K562 (cell line): ENCODE data around the gene MEAF6. TPM values are rescaled to one million over a fixed set of nuclear protein-coding genes. Genes with fewer than 3 reads are reported as not detected.

Experiments used
- BMI1 ChIP-seq: fragments of 150-350 bp; IDR thresholded peaks from 2 replicates; pipeline ENCODE4 v1.6.1; 2014; ENCODE audit warnings: low read length
- CBX3 ChIP-seq, 2 experiments: IDR thresholded peaks; 1 replicate in 1 of 2; 2 replicates in 1 of 2; pipeline ENCODE4 v1.6.1; 2012; ENCODE audit warnings: inconsistent platforms in 2 of 2, low read length in 2 of 2, borderline replicate concordance in 1 of 2, control low read depth in 1 of 2
- CUX1 ChIP-seq: fragments of 200-800 bp; sonication (Bioruptor generic); IDR thresholded peaks from 2 replicates; pipeline ENCODE4 v1.6.1; 2016; ENCODE audit warnings: missing genetic modification characterization, missing compliant biosample characterization
- ESRRA ChIP-seq: fragments of 450-650 bp; IDR thresholded peaks from 2 replicates; pipeline ENCODE4 v1.6.1; 2014; ENCODE audit warnings: low read depth, mild to moderate bottlenecking, moderate library complexity, borderline replicate concordance
- FOXA1 ChIP-seq: fragments of 450-650 bp; IDR thresholded peaks from 2 replicates; pipeline ENCODE4 v1.6.1; 2016; ENCODE audit warnings: mild to moderate bottlenecking, borderline replicate concordance
- HMGN3 ChIP-seq: IDR thresholded peaks from 2 replicates; pipeline ENCODE4 v1.6.1; 2011; ENCODE audit warnings: borderline replicate concordance, low read depth, mild to moderate bottlenecking, mixed read lengths, low read length; ENCODE audit not compliant: insufficient read length; ENCODE audit errors: extremely low read depth
- MCM5 ChIP-seq: fragments of 450-650 bp; IDR thresholded peaks from 2 replicates; pipeline ENCODE4 v1.6.1; 2016; ENCODE audit warnings: low read depth
- MXD1 ChIP-seq: fragments of 250-450 bp; sonication (Bioruptor Pico); IDR thresholded peaks from 2 replicates; pipeline ENCODE4 v1.8.0; 2021; ENCODE audit warnings: borderline replicate concordance, mild to moderate bottlenecking, moderate library complexity; ENCODE audit not compliant: poor library complexity, severe bottlenecking
- NEUROD1 ChIP-seq: fragments of 150-350 bp; IDR thresholded peaks from 2 replicates; pipeline ENCODE4 v1.6.1; 2014; ENCODE audit warnings: borderline replicate concordance, low read length, low read depth; ENCODE audit not compliant: partially characterized antibody
- NR4A1 ChIP-seq, 2 experiments: fragments of 250-450 bp in 1 of 2; fragments of 450-650 bp in 1 of 2; sonication (Bioruptor Pico) in 1 of 2; IDR thresholded peaks; 2 replicates each; pipeline versions ENCODE4 v1.4.0 to v1.6.1; 2016 to 2020; ENCODE audit warnings: mild to moderate bottlenecking in 2 of 2, missing compliant biosample characterization in 1 of 2, missing genetic modification characterization in 1 of 2, moderate library complexity in 1 of 2
- POLR2AphosphoS2 ChIP-seq: IDR thresholded peaks from 2 replicates; pipeline ENCODE4 v1.6.1; 2012; ENCODE audit warnings: low read length, improper control_type of control experiment
- POLR2AphosphoS5 ChIP-seq: IDR thresholded peaks from 2 replicates; pipeline ENCODE4 v1.6.1; 2011; ENCODE audit warnings: mild to moderate bottlenecking, low read depth, low read length, moderate library complexity; ENCODE audit not compliant: control insufficient read depth, insufficient read depth
- POLR2B ChIP-seq: fragments of 450-650 bp; IDR thresholded peaks from 2 replicates; pipeline ENCODE4 v1.6.1; 2018; ENCODE audit warnings: low read depth; ENCODE audit not compliant: partially characterized antibody
- RB1 ChIP-seq: fragments of 450-650 bp; IDR thresholded peaks from 2 replicates; pipeline ENCODE4 v1.6.1; 2017; ENCODE audit warnings: low read depth, mild to moderate bottlenecking
- SMAD3 ChIP-seq: fragments of 450-650 bp; formaldehyde crosslinking; conservative IDR thresholded peaks from 2 replicates; pipeline ENCODE4 v1.4.0; 2020; ENCODE audit warnings: mild to moderate bottlenecking
- TCF7 ChIP-seq: sonication (generic); IDR thresholded peaks from 2 replicates; pipeline ENCODE4 v1.6.1; 2016; ENCODE audit warnings: antibody characterized with exemption, borderline replicate concordance
- YY1 ChIP-seq, 3 experiments: IDR thresholded peaks; 2 replicates each; pipeline ENCODE4 v1.6.1; 2011; ENCODE audit warnings: low read length in 2 of 3, mild to moderate bottlenecking in 2 of 3, moderate library complexity in 2 of 3, borderline replicate concordance in 1 of 3, control low read depth in 1 of 3, low read depth in 1 of 3; ENCODE audit not compliant: insufficient read depth in 3 of 3, insufficient replicate concordance in 2 of 3, control insufficient read depth in 1 of 3, insufficient read length in 1 of 3; ENCODE audit errors: extremely low read depth in 1 of 3
- ZNF655 ChIP-seq: fragments of 250-450 bp; sonication (Bioruptor Pico); IDR thresholded peaks from 2 replicates; pipeline ENCODE4 v1.5.0; 2021
- ZNF696 ChIP-seq: fragments of 250-450 bp; sonication (Bioruptor Pico); conservative IDR thresholded peaks from 2 replicates; pipeline ENCODE4 v1.4.0; 2020; ENCODE audit warnings: mild to moderate bottlenecking, moderate library complexity
- polyA plus RNA-seq, 8 experiments: library from polyadenylated mRNA; depleted of rRNA in 4 of 8; stranded (reverse) in 5 of 8; unstranded in 3 of 8; fragments of >200 nt; fragmentation: Nextera tagmentation in 2 of 8; fragmentation: Illumina TruSeq in 1 of 8; extraction: Ambion mirVana in 2 of 8; extraction: Trizol in 1 of 8; gene quantifications; 2 replicates each; pipeline versions ENCODE4 v1.2.1 to v1.2.3, GENCODE V29; 2011 to 2014; ENCODE audit warnings: inconsistent platforms in 1 of 8, missing spikeins in 1 of 8
- total RNA-seq, 7 experiments: library from RNA; depleted of rRNA in 6 of 7; stranded (reverse); fragments of >200 nt in 6 of 7; fragmentation: Illumina TruSeq in 2 of 7; extraction: Trizol in 2 of 7; gene quantifications; 2 replicates each; pipeline versions ENCODE4 v1.2.1 to v1.2.3, GENCODE V29; 2011 to 2021; ENCODE audit warnings: low replicate concordance in 1 of 7

MEAF6 gene
- total and polyA plus RNA-seq, 9 of the 15 experiments (the other 6 are each of a cell fraction or from before 2014, with no cell fraction given): 55.0 to 151 (median 92.3) TPM

- TF ChIP-seq NR4A1 (CRISPR knock-in tag; IDR thresholded peaks at IDR 0.05) (no peak), NR4A1 (tag; IDR thresholded peaks at IDR 0.05) (no peak), YY1 (IDR thresholded peaks at IDR 0.05; ENCODE audit: borderline replicate concordance in 1 of 3, control insufficient read depth in 1 of 3, extremely low read depth in 1 of 3, insufficient read depth in 3 of 3, insufficient read length in 1 of 3, insufficient replicate concordance in 2 of 3, low read depth in 1 of 3, low read length in 2 of 3) (peak in 1 of 3 experiments; percentile 82), ZNF696 (CRISPR knock-in tag) (no peak), TCF7 (no peak), ESRRA (no peak; the same call in 1 of the 2 replicates), POLR2AphosphoS2 (no peak), POLR2B (peak; percentile 52), MXD1 (CRISPR knock-in tag) (no peak), FOXA1 (no peak), CUX1 (CRISPR knock-in tag) (no peak), CBX3 (IDR thresholded peaks at IDR 0.05; ENCODE audit: borderline replicate concordance in 1 of 2, low read length in 2 of 2) (no peak), RB1 (no peak), BMI1 (peak; percentile 73; the same call in 1 of the 2 replicates), POLR2AphosphoS5 (no peak), ZNF655 (CRISPR knock-in tag) (no peak), MCM5 (no peak), HMGN3 (peak; percentile 39), NEUROD1 (peak; percentile 39), SMAD3 (CRISPR knock-in tag) (no peak)
Observed at GRCh38 chr1:37556712-37557196, 42.2 kb upstream of the MEAF6 start, which contains the start of gene DNALI1 (continued).
